ENCODE results near the gene RNF213. TPM values are rescaled to one million over a fixed set of nuclear protein-coding genes. Genes with fewer than 3 reads are reported as not detected.

Gene RNF213
- total RNA-seq, 1 experiment from 2014 or later = 61.4 TPM

DNA sequence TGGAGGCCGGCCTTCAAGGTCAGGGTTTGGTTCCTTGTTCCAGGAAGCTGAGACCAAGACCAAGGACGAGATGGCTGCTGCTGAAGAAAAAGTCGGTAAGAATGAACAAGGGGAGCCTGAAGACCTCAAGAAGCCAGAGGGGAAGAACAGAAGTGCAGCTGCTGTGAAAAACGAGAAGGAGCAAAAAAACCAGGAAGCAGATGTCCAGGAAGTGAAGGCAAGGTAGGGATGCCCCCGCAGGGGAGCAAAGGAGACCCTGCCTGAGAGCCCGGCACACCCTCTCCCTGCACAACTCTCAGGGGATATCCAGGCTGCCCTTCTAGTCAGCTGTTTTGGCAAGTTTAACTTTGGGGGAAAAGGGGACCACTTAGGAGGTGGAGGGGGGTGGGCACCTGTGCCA, 29.0 kb downstream of the RNF213 start:
- Mint-ChIP-seq H3K27me3 (ENCODE audit: insufficient read depth, unreplicated experiment) (no peaks in the 10 kb centered on the region), H3K27ac (ENCODE audit: unreplicated experiment) (no peak overlapping the region), H3K36me3 (ENCODE audit: insufficient read depth, unreplicated experiment) (peaks cover 35% of the 10 kb centered on the region), H3K4me3 (ENCODE audit: unreplicated experiment) (no peak overlapping the region), H3K4me1 (ENCODE audit: low read depth, unreplicated experiment) (no peaks in the 10 kb centered on the region), H3K9me3 (ENCODE audit: unreplicated experiment) (no peaks in the 10 kb centered on the region)
- intact Hi-C loops (cut with micrococcal nuclease; ENCODE audit: unreplicated experiment) = no loop called here
- TF ChIP-seq, protein P1, sequence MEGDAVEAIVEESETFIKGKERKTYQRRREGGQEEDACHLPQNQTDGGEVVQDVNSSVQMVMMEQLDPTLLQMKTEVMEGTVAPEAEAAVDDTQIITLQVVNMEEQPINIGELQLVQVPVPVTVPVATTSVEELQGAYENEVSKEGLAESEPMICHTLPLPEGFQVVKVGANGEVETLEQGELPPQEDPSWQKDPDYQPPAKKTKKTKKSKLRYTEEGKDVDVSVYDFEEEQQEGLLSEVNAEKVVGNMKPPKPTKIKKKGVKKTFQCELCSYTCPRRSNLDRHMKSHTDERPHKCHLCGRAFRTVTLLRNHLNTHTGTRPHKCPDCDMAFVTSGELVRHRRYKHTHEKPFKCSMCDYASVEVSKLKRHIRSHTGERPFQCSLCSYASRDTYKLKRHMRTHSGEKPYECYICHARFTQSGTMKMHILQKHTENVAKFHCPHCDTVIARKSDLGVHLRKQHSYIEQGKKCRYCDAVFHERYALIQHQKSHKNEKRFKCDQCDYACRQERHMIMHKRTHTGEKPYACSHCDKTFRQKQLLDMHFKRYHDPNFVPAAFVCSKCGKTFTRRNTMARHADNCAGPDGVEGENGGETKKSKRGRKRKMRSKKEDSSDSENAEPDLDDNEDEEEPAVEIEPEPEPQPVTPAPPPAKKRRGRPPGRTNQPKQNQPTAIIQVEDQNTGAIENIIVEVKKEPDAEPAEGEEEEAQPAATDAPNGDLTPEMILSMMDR (IDR thresholded peaks at IDR 0.05; ENCODE audit: insufficient read depth in 1 of 2, low read depth in 1 of 2, low read length in 1 of 2, severe bottlenecking in 1 of 2, unreplicated experiment in 1 of 2) = no peak
- ChIA-PET CTCF (no interaction called here), POLR2A (no interaction called here)
- no peaks in the 10 kb centered on the region for H3K27me3 ChIP-seq (replicated peaks; ENCODE audit: control insufficient read depth, insufficient read depth, low read length)
- no peak overlapping the region for H3K4me3 ChIP-seq (ENCODE audit: low read depth, low read length)
- H3K4me1 ChIP-seq = 0 out of 2 replicates have a peak, but pooled peaks cover 4% of the 10 kb centered on the region
- no peak for DNase-seq
- BruUV-seq (replicated peaks) = no TSS peak
- peaks cover 4% of the 10 kb centered on the region for H3K36me3 ChIP-seq (ENCODE audit: control insufficient read depth, insufficient read depth, low read length)
- H3K9me3 ChIP-seq = no peaks in the 10 kb centered on the region

DNA sequence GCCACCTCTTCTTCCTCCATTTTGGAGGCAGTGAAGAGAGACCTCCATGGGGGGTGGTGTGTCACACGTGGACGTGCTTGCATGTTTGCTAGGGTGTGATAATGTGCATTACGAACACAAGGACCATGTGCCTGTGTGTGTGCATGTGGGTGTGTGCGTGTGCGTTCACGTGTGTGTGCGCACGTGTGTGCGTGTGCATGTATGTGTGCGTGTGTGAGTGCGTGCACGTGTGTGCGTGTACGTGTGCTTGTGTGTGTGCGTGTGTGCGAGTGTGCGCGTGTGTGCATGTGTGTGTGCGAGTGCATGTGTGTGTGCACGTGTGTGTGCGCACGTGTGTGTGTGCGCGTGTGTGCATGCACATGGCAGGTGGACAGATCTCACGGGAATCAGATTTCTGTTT, 29.5 kb downstream of the RNF213 start:
- H3K9me3 Mint-ChIP-seq (ENCODE audit: unreplicated experiment) = no peaks in the 10 kb centered on the region
- CTCF ChIA-PET = no interaction called here
- POLR2A ChIA-PET = no interaction called here
- H3K27me3 ChIP-seq (replicated peaks; ENCODE audit: control insufficient read depth, insufficient read depth, low read length) = no peaks in the 10 kb centered on the region
- no peaks in the 10 kb centered on the region for H3K4me1 Mint-ChIP-seq (ENCODE audit: low read depth, unreplicated experiment)
- H3K4me3 ChIP-seq (ENCODE audit: low read depth, low read length) = no peak overlapping the region
- TF ChIP-seq, protein P1 (IDR thresholded peaks at IDR 0.05; ENCODE audit: insufficient read depth in 1 of 2, low read depth in 1 of 2, low read length in 1 of 2, severe bottlenecking in 1 of 2, unreplicated experiment in 1 of 2) = no peak
- H3K27me3 Mint-ChIP-seq (ENCODE audit: insufficient read depth, unreplicated experiment) = no peaks in the 10 kb centered on the region
- peaks cover 35% of the 10 kb centered on the region for H3K36me3 Mint-ChIP-seq (ENCODE audit: insufficient read depth, unreplicated experiment)
- no peaks in the 10 kb centered on the region for H3K9me3 ChIP-seq
- H3K4me3 Mint-ChIP-seq (ENCODE audit: unreplicated experiment) = no peak overlapping the region
- intact Hi-C loops (cut with micrococcal nuclease; ENCODE audit: unreplicated experiment) = no loop called here
- H3K4me1 ChIP-seq = 0 out of 2 replicates have a peak, but pooled peaks cover 4% of the 10 kb centered on the region
- no TSS peak for BruUV-seq (replicated peaks)
- no peak overlapping the region for H3K27ac Mint-ChIP-seq (ENCODE audit: unreplicated experiment)
- peaks cover 4% of the 10 kb centered on the region for H3K36me3 ChIP-seq (ENCODE audit: control insufficient read depth, insufficient read depth, low read length)
- DNase-seq = no peak

DNA sequence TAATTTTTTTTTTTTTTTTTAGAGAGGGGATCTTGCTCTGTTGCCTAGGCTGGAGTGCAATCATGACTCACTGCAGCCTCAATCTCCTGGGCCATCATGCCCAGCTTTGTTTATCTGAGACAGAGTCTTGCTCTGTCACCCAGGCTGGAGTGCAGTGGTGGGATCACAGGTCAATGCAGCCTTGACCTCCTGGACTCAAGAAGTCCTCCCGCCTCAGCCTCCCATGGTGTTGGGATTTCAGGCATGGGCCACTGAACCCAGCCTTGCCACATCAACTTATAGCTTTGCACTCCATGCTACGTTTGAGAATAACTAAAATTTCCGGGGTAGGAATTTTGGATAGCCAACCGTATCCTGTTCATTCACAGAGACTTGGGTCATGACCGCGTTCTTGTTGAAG, 30.6 kb downstream of the RNF213 start:
- Histone ChIP-seq H3K4me1 (0 out of 2 replicates have a peak, but pooled peaks cover 4% of the 10 kb centered on the region), H3K4me3 (ENCODE audit: low read depth, low read length) (no peak overlapping the region), H3K9me3 (no peaks in the 10 kb centered on the region), H3K36me3 (ENCODE audit: control insufficient read depth, insufficient read depth, low read length) (peaks cover 4% of the 10 kb centered on the region), H3K27me3 (replicated peaks; ENCODE audit: control insufficient read depth, insufficient read depth, low read length) (no peaks in the 10 kb centered on the region)
- Mint-ChIP-seq H3K36me3 (ENCODE audit: insufficient read depth, unreplicated experiment) (peaks cover 41% of the 10 kb centered on the region), H3K27me3 (ENCODE audit: insufficient read depth, unreplicated experiment) (no peaks in the 10 kb centered on the region), H3K27ac (ENCODE audit: unreplicated experiment) (no peak overlapping the region), H3K4me1 (ENCODE audit: low read depth, unreplicated experiment) (no peaks in the 10 kb centered on the region), H3K9me3 (ENCODE audit: unreplicated experiment) (no peaks in the 10 kb centered on the region), H3K4me3 (ENCODE audit: unreplicated experiment) (no peak overlapping the region)
- DNase-seq = no peak
- intact Hi-C loops (cut with micrococcal nuclease; ENCODE audit: unreplicated experiment) = no loop called here
- CTCF ChIA-PET = interaction anchor here (0.7 kb wide), 1 partner anchor 133 kb away, joined by 3 read pairs; no protein-coding TSS in a partner anchor
- POLR2A ChIA-PET = no interaction called here
- BruUV-seq (replicated peaks) = no TSS peak
- TF ChIP-seq, protein P1 (IDR thresholded peaks at IDR 0.05; ENCODE audit: insufficient read depth in 1 of 2, low read depth in 1 of 2, low read length in 1 of 2, severe bottlenecking in 1 of 2, unreplicated experiment in 1 of 2) = no peak

Data from Caco-2 (cell line).